ENCODE measurements around the gene CECR2. TPM values are rescaled to one million over a fixed set of nuclear protein-coding genes. Genes with fewer than 3 reads are reported as not detected.
"Not testable (repeated sequence)": the region's sequence is repeated elsewhere in the genome, so short reads cannot be mapped to it uniquely, and the experiment has no call there.

The CECR2 gene
- total and polyA plus RNA-seq, 2 of the 8 experiments (the other 6 are each of a cell fraction or from before 2014, with no cell fraction given), result 18.3 to 123 TPM

DNA sequence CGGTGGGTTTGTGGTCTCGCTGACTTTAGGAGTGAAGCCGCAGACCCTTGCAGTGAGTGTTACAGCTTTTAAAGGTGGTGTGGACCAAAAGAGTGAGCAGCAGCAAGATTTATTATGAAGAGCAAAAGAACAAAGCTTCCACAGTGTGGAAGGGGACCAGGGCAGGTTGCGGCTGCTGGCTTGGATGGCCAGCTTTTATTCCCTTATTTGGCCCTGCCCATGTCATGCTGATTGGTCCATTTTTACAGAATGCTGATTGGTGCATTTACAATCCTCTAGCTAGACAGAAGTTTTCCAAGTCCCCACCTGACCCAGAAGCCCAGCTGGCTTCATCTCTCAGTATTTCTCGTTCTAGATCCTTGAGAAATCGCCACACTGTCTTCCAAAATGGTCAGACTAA lies 58.3 kb downstream of the CECR2 start:
- WGBS, 2 experiments (ENCODE audit: extremely low coverage in 1 of 2, insufficient coverage in 1 of 2, insufficient read length in 1 of 2, insufficient replicate concordance in 2 of 2, low coverage in 1 of 2, low lambda C conversion rate in 2 of 2, missing lambda C conversion rate in 1 of 2), result 88% methylated on average over 6 of the region's 6 CpGs; no CpG with 5 or more reads in 1 of the 2 experiments
- ChIA-PET CTCF (ENCODE audit: partially characterized antibody) (interaction anchor here (1.7 to 1.8 kb wide), 2 partner anchors 9 to 15 kb away, joined by 4 to 10 read pairs; no protein-coding TSS in a partner anchor), POLR2A (ENCODE audit: partially characterized antibody) (interaction anchor here (0.8 to 1.0 kb wide), 2 partner anchors 15 to 50 kb away, joined by 3 read pairs; no protein-coding TSS in a partner anchor)
- H3K27ac ChIP-seq (ENCODE audit: low read depth, low read length); H4K5ac ChIP-seq (ENCODE audit: insufficient read length, low read depth, low read length); H3K18ac ChIP-seq (ENCODE audit: extremely low read depth, low read length); H3K4me3 ChIP-seq (ENCODE audit: extremely low read depth in 1 of 4, insufficient read depth in 2 of 4, low read depth in 3 of 4, low read length in 4 of 4); FAIRE-seq; H3K4ac ChIP-seq (replicated peaks; ENCODE audit: insufficient read length, low read depth, low read length); DNase-seq (ENCODE audit: low read depth in 1 of 2, low spot score in 2 of 2); H2AK5ac ChIP-seq (ENCODE audit: low read depth, low read length); H2BK120ac ChIP-seq (replicated peaks; ENCODE audit: low read depth, low read length); H3K9me3 ChIP-seq (ENCODE audit: insufficient read depth in 2 of 2, low read depth in 1 of 2, low read length in 1 of 2); H2BK15ac ChIP-seq (ENCODE audit: low read length); H4K91ac ChIP-seq (replicated peaks; ENCODE audit: insufficient read length, low read length); H4K8ac ChIP-seq (ENCODE audit: extremely low read depth, insufficient read depth, low read length); H3K4me2 ChIP-seq (ENCODE audit: insufficient read depth in 1 of 2, low read depth in 2 of 2, low read length in 2 of 2); H3K36me3 ChIP-seq (ENCODE audit: control insufficient read depth in 2 of 4, insufficient read depth in 4 of 4, low read length in 3 of 4); H3K23me2 ChIP-seq (ENCODE audit: low read depth, low read length); H3K56ac ChIP-seq (replicated peaks; ENCODE audit: insufficient read length, low read depth, low read length); H2AFZ ChIP-seq (ENCODE audit: low read length); H2BK5ac ChIP-seq (ENCODE audit: low read depth, low read length); H3K9ac ChIP-seq (replicated peaks in 1 of 4; ENCODE audit: extremely low read depth in 1 of 4, low read depth in 3 of 4, low read length in 3 of 4); H3K27me3 ChIP-seq (replicated peaks in 1 of 4; ENCODE audit: control insufficient read depth in 3 of 4, extremely low read depth in 1 of 4, insufficient read depth in 3 of 4, low read length in 3 of 4); H2BK12ac ChIP-seq (ENCODE audit: low read depth, low read length); H2BK20ac ChIP-seq (ENCODE audit: low read length); H3K14ac ChIP-seq (ENCODE audit: insufficient read length); H3K23ac ChIP-seq (ENCODE audit: insufficient read length): not testable (repeated sequence)
- Histone ChIP-seq H3K79me2 (ENCODE audit: control insufficient read depth in 1 of 2, insufficient read depth in 2 of 2, low read length in 2 of 2) (peaks cover 70 to 100% of the 10 kb centered on the region in 2 experiments), H4K20me1 (replicated peaks in 1 of 2; ENCODE audit: control insufficient read depth in 1 of 2, insufficient read depth in 2 of 2, low read length in 2 of 2) (peaks cover 21 to 35% of the 10 kb centered on the region in 2 experiments), H3K4me1 (replicated peaks in 1 of 4; ENCODE audit: control insufficient read depth in 3 of 4, insufficient read depth in 4 of 4, low read length in 3 of 4) (peaks cover 0 to 10% (median 5%) of the 10 kb centered on the region in 4 experiments; a peak in 4 of 7 replicates), H3K79me1 (ENCODE audit: low read depth, low read length) (peaks cover 17% of the 10 kb centered on the region)
